Retinal pigment epithelial cell (primary cell): ENCODE results near the gene CUX1.

ENCODE experiments used
- DNase-seq: peaks from one replicate; pipeline ENCODE4 v3.0.0-alpha.2; 2010; ENCODE audit warnings: low read depth
- H3K4me3 ChIP-seq: 2 replicates; pipeline ENCODE4 v1.5.1; 2011; ENCODE audit warnings: mild to moderate bottlenecking, low read length, control low read depth, moderate library complexity
- CTCF ChIP-seq: conservative IDR thresholded peaks from 2 replicates; pipeline ENCODE4 v1.5.1; 2011; ENCODE audit warnings: low read depth, low read length, control low read depth, inconsistent platforms

Gene CUX1

GRCh38 chr7:101960985-101961708 lies 143.7 kb downstream of the CUX1 start:
- H3K4me3 ChIP-seq, result no peak overlapping the region
- DNase-seq, result no peak
- TF ChIP-seq CTCF, result no peak

- no peak overlapping the region for H3K4me3 ChIP-seq
- no peak for DNase-seq
- TF ChIP-seq CTCF, result no peak
Observed at GRCh38 chr7:101961811-101962210, 144.4 kb downstream of the CUX1 start.

- no peak for DNase-seq
- no peak for TF ChIP-seq CTCF
Observed at GRCh38 chr7:101963693-101964092, 146.3 kb downstream of the CUX1 start.

GRCh38 chr7:101964680-101965452 lies 147.4 kb downstream of the CUX1 start:
- DNase-seq, result no peak
- no peak overlapping the region for H3K4me3 ChIP-seq
- TF ChIP-seq CTCF, result no peak

More at GRCh38 chr7:101963693-101964092, 146.3 kb downstream of the CUX1 start:
- no peak overlapping the region for H3K4me3 ChIP-seq

- DNase-seq, result no peak
Observed at GRCh38 chr7:101968720-101969466, 151.5 kb downstream of the CUX1 start.

GRCh38 chr7:101969997-101970585 lies 152.7 kb downstream of the CUX1 start:
- no peak for DNase-seq
- no peak overlapping the region for H3K4me3 ChIP-seq
- TF ChIP-seq CTCF, result no peak

More at GRCh38 chr7:101968720-101969466, 151.5 kb downstream of the CUX1 start:
- no peak for TF ChIP-seq CTCF
- H3K4me3 ChIP-seq, result no peak overlapping the region
